ENCODE results near the gene CTNNA1. TPM values are rescaled to one million over a fixed set of nuclear protein-coding genes. Genes with fewer than 3 reads are reported as not detected.

CTNNA1 gene
- polyA plus RNA-seq, 1 donor (not counting 4 experiments of a cell fraction or from before 2014, with no cell fraction given): 119 TPM

DNA sequence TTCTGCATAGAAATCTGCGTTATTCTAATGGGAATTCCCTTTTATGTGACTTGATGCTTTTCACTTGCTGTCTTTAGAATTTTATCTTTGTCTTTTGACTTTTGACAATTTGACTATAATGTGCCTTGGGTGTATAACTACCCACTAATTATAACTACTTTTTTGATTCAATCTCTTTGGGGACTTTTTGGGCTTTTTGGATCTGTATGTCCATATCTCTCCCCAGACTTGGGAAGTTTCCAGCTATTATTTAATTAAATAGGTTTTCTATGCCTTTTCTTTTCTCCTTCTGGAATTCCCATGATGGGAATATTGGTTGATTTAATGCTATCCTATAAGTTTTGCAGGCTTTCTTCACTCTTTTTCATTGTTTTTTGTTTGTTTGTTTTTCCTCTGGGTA lies 64.0 kb downstream of the CTNNA1 start:
- no peak for DNase-seq (ENCODE audit: low read depth, low spot score)
- Histone ChIP-seq H3K4me1 (ENCODE audit: control insufficient read depth, extremely low read depth, insufficient read depth, low read length) (peaks cover 4% of the 10 kb centered on the region), H2AFZ (ENCODE audit: control insufficient read depth, low read length) (no peak overlapping the region), H3K79me2 (ENCODE audit: control insufficient read depth, insufficient read depth, low read length) (peaks cover 66% of the 10 kb centered on the region), H3K27me3 (ENCODE audit: control insufficient read depth, extremely low read depth, insufficient read depth, low read length) (no peaks in the 10 kb centered on the region), H3K36me3 (ENCODE audit: control insufficient read depth in 2 of 2, extremely low read depth in 1 of 2, insufficient read depth in 2 of 2, low read length in 2 of 2) (peaks cover 12 to 23% of the 10 kb centered on the region in 2 experiments), H3K4me2 (ENCODE audit: control insufficient read depth, extremely low read depth, insufficient read depth, low read depth, low read length) (no peak overlapping the region), H3K9ac (ENCODE audit: control insufficient read depth, extremely low read depth, insufficient read depth, low read length) (no peak overlapping the region), H3K4me3 (ENCODE audit: control insufficient read depth in 2 of 3, extremely low read depth in 1 of 3, insufficient read depth in 2 of 3, low read depth in 1 of 3, low read length in 3 of 3) (no peak overlapping the region), H4K20me1 (ENCODE audit: control insufficient read depth, extremely low read depth, insufficient read depth, low read length) (peaks cover 10% of the 10 kb centered on the region), H3K9me3 (ENCODE audit: control insufficient read depth, low read depth, low read length) (no peaks in the 10 kb centered on the region), H3K27ac (ENCODE audit: control insufficient read depth, insufficient read depth, low read length) (no peak overlapping the region), H3K9me1 (ENCODE audit: control insufficient read depth, extremely low read depth, insufficient read depth, low read length) (no peaks in the 10 kb centered on the region)
- TF ChIP-seq, protein P1, sequence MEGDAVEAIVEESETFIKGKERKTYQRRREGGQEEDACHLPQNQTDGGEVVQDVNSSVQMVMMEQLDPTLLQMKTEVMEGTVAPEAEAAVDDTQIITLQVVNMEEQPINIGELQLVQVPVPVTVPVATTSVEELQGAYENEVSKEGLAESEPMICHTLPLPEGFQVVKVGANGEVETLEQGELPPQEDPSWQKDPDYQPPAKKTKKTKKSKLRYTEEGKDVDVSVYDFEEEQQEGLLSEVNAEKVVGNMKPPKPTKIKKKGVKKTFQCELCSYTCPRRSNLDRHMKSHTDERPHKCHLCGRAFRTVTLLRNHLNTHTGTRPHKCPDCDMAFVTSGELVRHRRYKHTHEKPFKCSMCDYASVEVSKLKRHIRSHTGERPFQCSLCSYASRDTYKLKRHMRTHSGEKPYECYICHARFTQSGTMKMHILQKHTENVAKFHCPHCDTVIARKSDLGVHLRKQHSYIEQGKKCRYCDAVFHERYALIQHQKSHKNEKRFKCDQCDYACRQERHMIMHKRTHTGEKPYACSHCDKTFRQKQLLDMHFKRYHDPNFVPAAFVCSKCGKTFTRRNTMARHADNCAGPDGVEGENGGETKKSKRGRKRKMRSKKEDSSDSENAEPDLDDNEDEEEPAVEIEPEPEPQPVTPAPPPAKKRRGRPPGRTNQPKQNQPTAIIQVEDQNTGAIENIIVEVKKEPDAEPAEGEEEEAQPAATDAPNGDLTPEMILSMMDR (optimal IDR thresholded peaks at IDR 0.05 in 1 of 3, IDR thresholded peaks at IDR 0.05 in 1 of 3, conservative IDR thresholded peaks at IDR 0.05 in 1 of 3; ENCODE audit: extremely low read depth in 1 of 3, insufficient read depth in 2 of 3, low read length in 3 of 3): no peak
- TF ChIP-seq EZH2 (IDR thresholded peaks at IDR 0.05; ENCODE audit: low read length): no peak
- FAIRE-seq: no peak
- dilution Hi-C loops (cut with MboI; ENCODE audit: extremely low pct_ligation_motif_present, low sequenced_read_pairs): no loop called here

DNA sequence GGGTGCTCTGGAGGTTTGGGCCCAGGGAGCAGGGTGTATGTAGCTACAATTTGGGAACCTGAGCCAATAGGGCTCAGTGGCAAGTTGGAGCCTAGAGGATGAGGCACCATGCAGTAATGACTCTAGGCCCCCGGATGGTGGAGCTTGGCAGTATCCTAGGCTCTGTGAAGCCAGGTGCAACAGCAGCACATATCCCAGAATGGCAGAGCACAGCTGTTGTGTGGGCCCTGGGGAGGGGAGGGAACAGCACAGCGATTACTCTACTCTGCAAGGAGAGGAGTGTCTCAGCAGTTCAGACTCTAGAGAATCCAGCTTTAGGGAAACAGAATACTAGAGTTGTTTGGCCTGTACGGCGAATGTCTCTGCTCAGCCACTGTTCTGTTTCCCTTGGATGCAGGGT lies 65.9 kb downstream of the CTNNA1 start:
- dilution Hi-C loops (cut with MboI; ENCODE audit: extremely low pct_ligation_motif_present, low sequenced_read_pairs): no loop called here
- H3K4me3 ChIP-seq (ENCODE audit: control insufficient read depth in 2 of 3, extremely low read depth in 1 of 3, insufficient read depth in 2 of 3, low read depth in 1 of 3, low read length in 3 of 3): no peak overlapping the region
- peaks cover 4% of the 10 kb centered on the region for H3K4me1 ChIP-seq (ENCODE audit: control insufficient read depth, extremely low read depth, insufficient read depth, low read length)
- no peaks in the 10 kb centered on the region for H3K9me3 ChIP-seq (ENCODE audit: control insufficient read depth, low read depth, low read length)
- no peak overlapping the region for H3K4me2 ChIP-seq (ENCODE audit: control insufficient read depth, extremely low read depth, insufficient read depth, low read depth, low read length)
- no peak overlapping the region for H3K9ac ChIP-seq (ENCODE audit: control insufficient read depth, extremely low read depth, insufficient read depth, low read length)
- H3K36me3 ChIP-seq (ENCODE audit: control insufficient read depth in 2 of 2, extremely low read depth in 1 of 2, insufficient read depth in 2 of 2, low read length in 2 of 2): peaks cover 12 to 14% of the 10 kb centered on the region in 2 experiments
- H3K9me1 ChIP-seq (ENCODE audit: control insufficient read depth, extremely low read depth, insufficient read depth, low read length): no peaks in the 10 kb centered on the region
- no peak for FAIRE-seq
- peaks cover 10% of the 10 kb centered on the region for H4K20me1 ChIP-seq (ENCODE audit: control insufficient read depth, extremely low read depth, insufficient read depth, low read length)
- H3K27ac ChIP-seq (ENCODE audit: control insufficient read depth, insufficient read depth, low read length): no peak overlapping the region
- H3K27me3 ChIP-seq (ENCODE audit: control insufficient read depth, extremely low read depth, insufficient read depth, low read length): no peaks in the 10 kb centered on the region
- TF ChIP-seq, protein P1 (optimal IDR thresholded peaks at IDR 0.05 in 1 of 3, IDR thresholded peaks at IDR 0.05 in 1 of 3, conservative IDR thresholded peaks at IDR 0.05 in 1 of 3; ENCODE audit: extremely low read depth in 1 of 3, insufficient read depth in 2 of 3, low read length in 3 of 3): no peak
- no peak for TF ChIP-seq EZH2 (IDR thresholded peaks at IDR 0.05; ENCODE audit: low read length)
- H2AFZ ChIP-seq (ENCODE audit: control insufficient read depth, low read length): no peak overlapping the region
- DNase-seq (ENCODE audit: low read depth, low spot score): no peak
- peaks cover 71% of the 10 kb centered on the region for H3K79me2 ChIP-seq (ENCODE audit: control insufficient read depth, insufficient read depth, low read length)

All from keratinocyte (primary cell).